H9 (cell line): ENCODE measurements around the gene CNGB1. TPM values are rescaled to one million over a fixed set of nuclear protein-coding genes. Genes with fewer than 3 reads are reported as not detected.

Experiments used
- DNase-seq: peaks from one replicate; pipeline ENCODE4 v3.0.0-alpha.2; 2017
- H2AFZ ChIP-seq: one replicate; pipeline ENCODE4 v1.6.1; 2013; ENCODE audit warnings: mild to moderate bottlenecking, low read length, control low read depth, moderate library complexity
- H2AK5ac ChIP-seq: 2 replicates; pipeline ENCODE4 v1.6.1; 2013; ENCODE audit warnings: low read length, control low read depth, mixed read lengths; ENCODE audit not compliant: insufficient read length
- H2BK120ac ChIP-seq: one replicate; pipeline ENCODE4 v1.6.1; 2013; ENCODE audit warnings: low read depth, mild to moderate bottlenecking, low read length, control low read depth, inconsistent platforms; ENCODE audit not compliant: poor library complexity, severe bottlenecking
- H2BK12ac ChIP-seq: 2 replicates; pipeline ENCODE4 v1.6.1; 2013; ENCODE audit warnings: low read length, control low read depth, mixed read lengths, low read depth; ENCODE audit not compliant: insufficient read length
- H2BK15ac ChIP-seq: 2 replicates; pipeline ENCODE4 v1.6.1; 2013; ENCODE audit warnings: low read depth, low read length, control low read depth
- H2BK20ac ChIP-seq: one replicate; pipeline ENCODE4 v1.6.1; 2013; ENCODE audit warnings: low read depth, mild to moderate bottlenecking, low read length, control low read depth, inconsistent platforms; ENCODE audit not compliant: poor library complexity, severe bottlenecking
- H2BK5ac ChIP-seq: 2 replicates; pipeline ENCODE4 v1.6.1; 2013; ENCODE audit warnings: low read length, control low read depth, mixed read lengths; ENCODE audit not compliant: insufficient read length
- H3K14ac ChIP-seq: 2 replicates; pipeline ENCODE4 v1.6.1; 2013; ENCODE audit warnings: low read length, control low read depth; ENCODE audit not compliant: insufficient read depth
- H3K18ac ChIP-seq: 2 replicates; pipeline ENCODE4 v1.6.1; 2013; ENCODE audit warnings: low read depth, mild to moderate bottlenecking, mixed read lengths, low read length, control low read depth; ENCODE audit not compliant: insufficient read length
- H3K23ac ChIP-seq: 2 replicates; pipeline ENCODE4 v1.6.1; 2013; ENCODE audit warnings: low read length, control low read depth, mixed read lengths, low read depth; ENCODE audit not compliant: insufficient read length
- H3K23me2 ChIP-seq: 2 replicates; pipeline ENCODE4 v1.6.1; 2013; ENCODE audit warnings: low read depth, mild to moderate bottlenecking, mixed read lengths, low read length, control low read depth; ENCODE audit not compliant: insufficient read length, poor library complexity, severe bottlenecking
- H3K27ac ChIP-seq: 2 replicates; pipeline ENCODE4 v1.5.1; 2013; ENCODE audit warnings: low read length, control low read depth, mixed read lengths, low read depth; ENCODE audit not compliant: insufficient read length
- H3K27me3 ChIP-seq: 2 replicates; pipeline ENCODE4 v1.6.1; 2013; ENCODE audit warnings: low read length, control low read depth, inconsistent platforms; ENCODE audit not compliant: insufficient read depth
- H3K4ac ChIP-seq: 2 replicates; pipeline ENCODE4 v1.6.1; 2013; ENCODE audit warnings: low read depth, mild to moderate bottlenecking, control low read depth, inconsistent platforms, low read length, moderate library complexity
- H3K4me1 ChIP-seq: 2 replicates; pipeline ENCODE4 v1.6.1; 2013; ENCODE audit warnings: low read length, control low read depth, inconsistent platforms; ENCODE audit not compliant: insufficient read depth
- H3K4me2 ChIP-seq: 2 replicates; pipeline ENCODE4 v1.6.1; 2013; ENCODE audit warnings: low read length, control low read depth, mixed read lengths; ENCODE audit not compliant: insufficient read length, insufficient read depth
- H3K56ac ChIP-seq: 2 replicates; pipeline ENCODE4 v1.6.1; 2013; ENCODE audit warnings: low read depth, mild to moderate bottlenecking, mixed read lengths, low read length, control low read depth; ENCODE audit not compliant: insufficient read length
- H3K79me1 ChIP-seq: 2 replicates; pipeline ENCODE4 v1.6.1; 2013; ENCODE audit warnings: low read depth, mild to moderate bottlenecking, moderate library complexity, low read length, control low read depth, inconsistent platforms; ENCODE audit not compliant: insufficient read depth, poor library complexity, severe bottlenecking
- H3K79me2 ChIP-seq: 2 replicates; pipeline ENCODE4 v1.6.1; 2013; ENCODE audit warnings: low read length, control low read depth, inconsistent platforms; ENCODE audit not compliant: insufficient read depth
- H3K9ac ChIP-seq: 2 replicates; pipeline ENCODE4 v1.6.1; 2013; ENCODE audit warnings: low read length, control low read depth, mixed read lengths; ENCODE audit not compliant: insufficient read length; ENCODE audit errors: extremely low read depth
- H3K9me3 ChIP-seq: one replicate; pipeline ENCODE4 v1.6.1; 2013; ENCODE audit warnings: low read depth, low read length, inconsistent platforms; ENCODE audit not compliant: control insufficient read depth
- H3T11ph ChIP-seq: one replicate; pipeline ENCODE4 v1.6.1; 2013; ENCODE audit warnings: mild to moderate bottlenecking, low read length, control low read depth, inconsistent platforms
- H4K20me1 ChIP-seq: one replicate; pipeline ENCODE4 v1.6.1; 2013; ENCODE audit not compliant: control insufficient read depth, insufficient read length, insufficient read depth
- H4K5ac ChIP-seq: 2 replicates; pipeline ENCODE4 v1.6.1; 2013; ENCODE audit warnings: low read depth, mild to moderate bottlenecking, mixed read lengths, low read length, control low read depth; ENCODE audit not compliant: insufficient read length
- H4K8ac ChIP-seq: replicated peaks from 2 replicates; pipeline ENCODE4 v1.6.1; 2013; ENCODE audit warnings: low read length, control low read depth, mixed read lengths, low read depth; ENCODE audit not compliant: insufficient read length
- H4K91ac ChIP-seq: 2 replicates; pipeline ENCODE4 v1.6.1; 2013; ENCODE audit warnings: low read depth, mild to moderate bottlenecking, moderate library complexity, mixed read lengths, low read length, control low read depth; ENCODE audit not compliant: insufficient read length
- H3K27ac Mint-ChIP-seq, 3 experiments: 2 replicates in 2 of 3; 3 replicates in 1 of 3; pipeline ENCODE4 v1.8.0; 2020 to 2021; ENCODE audit warnings: mixed read lengths in 3 of 3, mild to moderate bottlenecking in 1 of 3, moderate library complexity in 1 of 3
- H3K27me3 Mint-ChIP-seq: 2 replicates; pipeline ENCODE4 v1.8.0; 2021; ENCODE audit warnings: low read depth, mild to moderate bottlenecking, moderate library complexity, mixed read lengths
- H3K36me3 Mint-ChIP-seq, 3 experiments: 2 replicates in 2 of 3; 3 replicates in 1 of 3; pipeline ENCODE4 v1.8.0; 2020 to 2021; ENCODE audit warnings: low read depth in 3 of 3, mixed read lengths in 3 of 3; ENCODE audit not compliant: insufficient read depth in 1 of 3
- H3K4me1 Mint-ChIP-seq, 2 experiments: 2 replicates each; pipeline ENCODE4 v1.8.0; 2020; ENCODE audit warnings: mixed read lengths in 2 of 2
- H3K4me3 Mint-ChIP-seq, 2 experiments: 2 replicates in 1 of 2; 3 replicates in 1 of 2; pipeline ENCODE4 v1.8.0; 2020 to 2021; ENCODE audit warnings: mild to moderate bottlenecking in 2 of 2, mixed read lengths in 2 of 2, moderate library complexity in 1 of 2
- H3K9me3 Mint-ChIP-seq, 2 experiments: 2 replicates in 1 of 2; 3 replicates in 1 of 2; pipeline ENCODE4 v1.8.0; 2020; ENCODE audit warnings: mild to moderate bottlenecking in 2 of 2, mixed read lengths in 2 of 2, moderate library complexity in 1 of 2
- WGBS: extraction: QIAGEN DNeasy Blood & Tissue Kit; methylation state at CpG from one replicate; pipeline ENCODE4 v1.1.7; 2013; ENCODE audit warnings: missing lambda C conversion rate, low lambda C conversion rate, mixed read lengths; ENCODE audit not compliant: insufficient read length; ENCODE audit errors: extremely low coverage; 5-methylcytosine and 5-hydroxymethylcytosine counted together
- total RNA-seq: library from RNA; stranded (reverse); gene quantifications from 2 replicates; pipeline ENCODE4 v1.2.1, GENCODE V29; 2021
- TF ChIP-seq, protein P1 (sequence below): fragments of 200-600 bp; sonication (generic); conservative IDR thresholded peaks from 3 replicates; pipeline ENCODE4 v1.8.0; 2021; ENCODE audit warnings: antibody characterized with exemption, mild to moderate bottlenecking

The CNGB1 gene
- total RNA-seq, 1 experiment from 2014 or later, result not detected

DNA sequence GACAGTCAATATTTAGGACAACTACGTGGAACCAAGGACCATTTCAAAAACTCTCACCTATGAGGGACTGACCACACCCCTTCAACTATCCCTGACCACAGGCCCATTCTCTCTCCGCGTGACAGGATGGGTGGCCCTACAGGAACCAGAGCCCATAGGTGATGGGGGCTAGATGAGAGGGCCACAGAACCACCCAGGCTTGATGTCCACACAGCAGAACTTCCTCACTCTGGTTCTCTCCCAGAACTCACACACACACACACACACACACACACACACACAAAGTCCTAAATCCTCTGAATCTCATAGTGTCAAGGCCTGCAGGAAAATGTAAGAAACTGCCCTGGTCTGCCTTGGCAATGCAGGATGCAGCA is 28.1 kb upstream of the CNGB1 start:
- no peak overlapping the region for H4K5ac ChIP-seq

More for the DNA sequence above, 28.1 kb upstream of the CNGB1 start:
- H3K9ac ChIP-seq, result no peak overlapping the region
- Mint-ChIP-seq H3K27ac (no peak overlapping the region), H3K4me3 (peak overlapping the region; percentile 65 to 77), H3K27me3 (no peaks in the 10 kb centered on the region; the same call in 1 of the 2 replicates), H3K36me3 (peaks cover 4 to 32% (median 24%) of the 10 kb centered on the region in 3 experiments; a peak in 6 of 7 replicates), H3K9me3 (no peaks in the 10 kb centered on the region), H3K4me1 (peaks cover 16 to 17% of the 10 kb centered on the region in 2 experiments)
- H3T11ph ChIP-seq, result no peak overlapping the region
- H4K91ac ChIP-seq, result no peak overlapping the region
- no CpG with 5 or more reads among the region's 3 CpGs for WGBS
- no peak overlapping the region for H3K56ac ChIP-seq
- no peaks in the 10 kb centered on the region; the same call in 1 of the 2 replicates for H3K79me2 ChIP-seq
- no peak overlapping the region for H3K18ac ChIP-seq
- no peak overlapping the region for H2BK5ac ChIP-seq
- DNase-seq, result no peak
- no peak overlapping the region for H2BK120ac ChIP-seq
- H3K4me2 ChIP-seq, result peak overlapping the region; percentile 68
- H2AFZ ChIP-seq, result no peak overlapping the region
- no peak overlapping the region for H4K8ac ChIP-seq
- H2BK12ac ChIP-seq, result no peak overlapping the region
- no peak overlapping the region for H3K27ac ChIP-seq
- H4K20me1 ChIP-seq, result no peaks in the 10 kb centered on the region
- no peaks in the 10 kb centered on the region for H3K79me1 ChIP-seq
- no peaks in the 10 kb centered on the region for H3K9me3 ChIP-seq
- no peak overlapping the region for H2BK15ac ChIP-seq
- peaks cover 2% of the 10 kb centered on the region; the same call in 1 of the 2 replicates for H3K4me1 ChIP-seq
- peaks cover 8% of the 10 kb centered on the region for H3K23me2 ChIP-seq
- no peak overlapping the region for H2AK5ac ChIP-seq
- no peak overlapping the region for H3K14ac ChIP-seq
- H3K27me3 ChIP-seq, result no peaks in the 10 kb centered on the region
- no peak overlapping the region for H2BK20ac ChIP-seq
- no peak overlapping the region for H3K4ac ChIP-seq
- TF ChIP-seq, protein P1, sequence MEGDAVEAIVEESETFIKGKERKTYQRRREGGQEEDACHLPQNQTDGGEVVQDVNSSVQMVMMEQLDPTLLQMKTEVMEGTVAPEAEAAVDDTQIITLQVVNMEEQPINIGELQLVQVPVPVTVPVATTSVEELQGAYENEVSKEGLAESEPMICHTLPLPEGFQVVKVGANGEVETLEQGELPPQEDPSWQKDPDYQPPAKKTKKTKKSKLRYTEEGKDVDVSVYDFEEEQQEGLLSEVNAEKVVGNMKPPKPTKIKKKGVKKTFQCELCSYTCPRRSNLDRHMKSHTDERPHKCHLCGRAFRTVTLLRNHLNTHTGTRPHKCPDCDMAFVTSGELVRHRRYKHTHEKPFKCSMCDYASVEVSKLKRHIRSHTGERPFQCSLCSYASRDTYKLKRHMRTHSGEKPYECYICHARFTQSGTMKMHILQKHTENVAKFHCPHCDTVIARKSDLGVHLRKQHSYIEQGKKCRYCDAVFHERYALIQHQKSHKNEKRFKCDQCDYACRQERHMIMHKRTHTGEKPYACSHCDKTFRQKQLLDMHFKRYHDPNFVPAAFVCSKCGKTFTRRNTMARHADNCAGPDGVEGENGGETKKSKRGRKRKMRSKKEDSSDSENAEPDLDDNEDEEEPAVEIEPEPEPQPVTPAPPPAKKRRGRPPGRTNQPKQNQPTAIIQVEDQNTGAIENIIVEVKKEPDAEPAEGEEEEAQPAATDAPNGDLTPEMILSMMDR, result no peak
- H3K23ac ChIP-seq, result no peak overlapping the region
